SK-N-SH (cell line): Measurements from ENCODE around the gene CDH20. TPM values are rescaled to one million over a fixed set of nuclear protein-coding genes. Genes with fewer than 3 reads are reported as not detected.

Experiments
- CTCF ChIA-PET: fragments of 300-600, 350-600 bp; formaldehyde crosslinking; extraction: SDS; loops from one replicate; lab custom pipeline; 2021; lab: Yijun Ruan, JAX
- POLR2A ChIA-PET: fragments of 350-600 bp; sonication (Branson Sonifier 250); formaldehyde crosslinking; extraction: SDS; loops from one replicate; lab custom pipeline; 2020; ENCODE audit warnings: antibody characterized with exemption, inconsistent platforms; lab: Yijun Ruan, JAX
- DNase-seq: peaks from one replicate; pipeline ENCODE4 v3.0.0; 2012
- H2AFZ ChIP-seq: fragments of 200-600 bp; sonication (generic); 2 replicates; pipeline ENCODE4 v1.8.1; 2016; ENCODE audit warnings: antibody characterized with exemption, mild to moderate bottlenecking, low read depth
- H3F3A ChIP-seq: fragments of 200-600 bp; sonication (generic); replicated peaks from 2 replicates; pipeline ENCODE3; 2016; ENCODE audit warnings: antibody characterized with exemption, mild to moderate bottlenecking; ENCODE audit not compliant: insufficient read depth
- H3K27ac ChIP-seq, 2 experiments: fragments of 200-500 bp in 1 of 2; fragments of 200-600 bp in 1 of 2; sonication (Bioruptor generic) in 1 of 2; sonication (generic), shearing (Covaris generic) in 1 of 2; 2 replicates each; pipeline versions ENCODE4 v1.5.1 to v1.6.1; 2014 to 2016; ENCODE audit warnings: low read depth in 2 of 2, inconsistent platforms in 1 of 2, low read length in 1 of 2, mild to moderate bottlenecking in 1 of 2, mixed read lengths in 1 of 2
- H3K27me3 ChIP-seq: fragments of 200-600 bp; sonication (generic), shearing (Covaris generic); 2 replicates; pipeline ENCODE4 v1.6.1; 2016; ENCODE audit warnings: mixed run types; ENCODE audit not compliant: insufficient read depth
- H3K36me3 ChIP-seq, 2 experiments: fragments of 200-500 bp in 1 of 2; fragments of 200-600 bp in 1 of 2; sonication (Bioruptor generic) in 1 of 2; sonication (generic) in 1 of 2; replicated peaks in 1 of 2; 2 replicates each; pipeline versions ENCODE3 to v1.5.1; 2014 to 2016; ENCODE audit warnings: low read length in 1 of 2, mild to moderate bottlenecking in 1 of 2; ENCODE audit not compliant: insufficient read depth in 2 of 2, control insufficient read depth in 1 of 2
- H3K4me1 ChIP-seq, 2 experiments: fragments of 200-500 bp in 1 of 2; fragments of 200-600 bp in 1 of 2; sonication (Bioruptor generic) in 1 of 2; sonication (generic), shearing (Covaris generic) in 1 of 2; 2 replicates each; pipeline versions ENCODE4 v1.5.1 to v1.6.1; 2014 to 2016; ENCODE audit warnings: low read depth in 1 of 2, low read length in 1 of 2, mixed run types in 1 of 2; ENCODE audit not compliant: insufficient read depth in 2 of 2, control insufficient read depth in 1 of 2
- H3K4me2 ChIP-seq: fragments of 200-600 bp; sonication (generic), shearing (Covaris generic); 2 replicates; pipeline ENCODE4 v1.6.1; 2017; ENCODE audit warnings: mixed run types
- H3K4me3 ChIP-seq, 2 experiments: fragments of 200-500 bp in 1 of 2; fragments of 200-600 bp in 1 of 2; sonication (Bioruptor generic) in 1 of 2; sonication (generic), shearing (Covaris generic) in 1 of 2; 2 replicates each; pipeline versions ENCODE4 v1.5.1 to v1.8.1; 2014 to 2016; ENCODE audit warnings: low read depth in 2 of 2, inconsistent platforms in 1 of 2, low read length in 1 of 2, mild to moderate bottlenecking in 1 of 2, mixed read lengths in 1 of 2, moderate library complexity in 1 of 2
- H3K79me2 ChIP-seq: fragments of 200-600 bp; sonication (generic); 2 replicates; pipeline ENCODE4 v1.8.1; 2017; ENCODE audit warnings: mild to moderate bottlenecking; ENCODE audit not compliant: insufficient read depth
- H3K9ac ChIP-seq: fragments of 200-600 bp; sonication (generic); 2 replicates; pipeline ENCODE4 v1.6.1; 2017; ENCODE audit warnings: mixed run types
- H3K9me2 ChIP-seq: fragments of 200-600 bp; sonication (generic); 2 replicates; pipeline ENCODE4 v1.6.1; 2017; ENCODE audit warnings: mixed run types
- H3K9me3 ChIP-seq: fragments of 200-600 bp; sonication (generic); 2 replicates; pipeline ENCODE4 v1.6.1; 2017; ENCODE audit warnings: mixed run types, mild to moderate bottlenecking, moderate library complexity
- H4K20me1 ChIP-seq: fragments of 200-600 bp; sonication (generic); 2 replicates; pipeline ENCODE4 v1.6.1; 2017; ENCODE audit warnings: mild to moderate bottlenecking, mixed run types; ENCODE audit not compliant: insufficient read depth
- CTCF ChIP-seq: fragments of 200-600 bp; sonication (generic); IDR thresholded peaks from 2 replicates; pipeline ENCODE4 v1.6.1; 2017; ENCODE audit warnings: antibody characterized with exemption, mild to moderate bottlenecking, moderate library complexity
- ELF1 ChIP-seq: IDR thresholded peaks from 2 replicates; pipeline ENCODE4 v1.4.0; 2012
- EP300 ChIP-seq, 2 experiments: IDR thresholded peaks; 2 replicates each; pipeline versions ENCODE4 v1.4.0 to v1.6.1; 2012; ENCODE audit warnings: borderline replicate concordance in 1 of 2, low read depth in 1 of 2, low read length in 1 of 2
- FOSL2 ChIP-seq: IDR thresholded peaks from 2 replicates; pipeline ENCODE4 v1.4.0; 2012; ENCODE audit warnings: low read depth, mild to moderate bottlenecking, moderate library complexity, borderline replicate concordance
- FOXJ3 ChIP-seq: sonication (generic); formaldehyde crosslinking; IDR thresholded peaks from 2 replicates; pipeline ENCODE4 v1.5.1; 2020; ENCODE audit warnings: mild to moderate bottlenecking, missing genetic modification reagents
- GABPA ChIP-seq: IDR thresholded peaks from 2 replicates; pipeline ENCODE4 v1.4.0; 2012; ENCODE audit warnings: low read depth, mild to moderate bottlenecking
- MEF2A ChIP-seq: IDR thresholded peaks from 2 replicates; pipeline ENCODE4 v1.4.0; 2012; ENCODE audit warnings: low read depth, borderline replicate concordance
- NFIC ChIP-seq: IDR thresholded peaks from 2 replicates; pipeline ENCODE4 v1.4.0; 2012; ENCODE audit warnings: borderline replicate concordance
- POLR2AphosphoS5 ChIP-seq: IDR thresholded peaks from 2 replicates; pipeline ENCODE4 v1.6.1; 2012; ENCODE audit warnings: low read depth, low read length
- RXRA ChIP-seq: IDR thresholded peaks from 2 replicates; pipeline ENCODE4 v1.4.0; 2012; ENCODE audit warnings: low read depth, mild to moderate bottlenecking, borderline replicate concordance
- SMC3 ChIP-seq: IDR thresholded peaks from 2 replicates; pipeline ENCODE4 v1.6.1; 2012; ENCODE audit warnings: low read depth, low read length, improper control_type of control experiment
- TCF12 ChIP-seq: IDR thresholded peaks from 2 replicates; pipeline ENCODE4 v1.4.0; 2012
- TEAD4 ChIP-seq: IDR thresholded peaks from 2 replicates; pipeline ENCODE4 v1.4.0; 2012; ENCODE audit warnings: mild to moderate bottlenecking, borderline replicate concordance; ENCODE audit not compliant: insufficient read depth
- WGBS: methylation state at CpG from one replicate; pipeline ENCODE4 v1.1.6; 2017; ENCODE audit warnings: low lambda C conversion rate; 5-methylcytosine and 5-hydroxymethylcytosine counted together
- polyA plus RNA-seq, 3 experiments: library from polyadenylated mRNA; depleted of rRNA; stranded (reverse); fragments of >200 nt; gene quantifications; 2 replicates each; pipeline ENCODE4 v1.2.3, GENCODE V29; 2012

CDH20 gene
- polyA plus RNA-seq, 1 of the 3 experiments (the other 2 are of a cell fraction): 1.1 TPM

GRCh38 chr18:61535401-61535800 is 202.2 kb downstream of the CDH20 start:
- TF ChIP-seq ELF1 (no peak), GABPA (no peak), EP300 (IDR thresholded peaks at IDR 0.05; ENCODE audit: borderline replicate concordance in 1 of 2, low read depth in 1 of 2, low read length in 1 of 2) (no peak), FOXJ3 (CRISPR knock-in tag) (no peak), RXRA (no peak)
- H3K79me2 ChIP-seq: no peaks in the 10 kb centered on the region
- H3K4me2 ChIP-seq: no peak overlapping the region
- H3K4me1 ChIP-seq: peaks cover 0 to 4% of the 10 kb centered on the region in 2 experiments; a peak in 1 of 4 replicates
- H3K4me3 ChIP-seq: no peak overlapping the region
- DNase-seq: no peak
- WGBS: 82% methylated on average over 4 of the region's 4 CpGs
- no peaks in the 10 kb centered on the region for H3K9me3 ChIP-seq
- ChIA-PET CTCF (interaction anchor here (0.9 to 1.2 kb wide), 3 partner anchors 17 to 47 kb away, joined by 3 read pairs; no protein-coding TSS in a partner anchor), POLR2A (no interaction called here)
- no peaks in the 10 kb centered on the region for H4K20me1 ChIP-seq
- no peaks in the 10 kb centered on the region for H3K27me3 ChIP-seq
- no peaks in the 10 kb centered on the region for H3F3A ChIP-seq
- no peak overlapping the region for H3K9ac ChIP-seq
- H2AFZ ChIP-seq: no peak overlapping the region
- no peaks in the 10 kb centered on the region for H3K36me3 ChIP-seq
- H3K27ac ChIP-seq: no peak overlapping the region
- H3K9me2 ChIP-seq: no peaks in the 10 kb centered on the region

GRCh38 chr18:61541673-61542072 is 208.4 kb downstream of the CDH20 start:
- Histone ChIP-seq H3F3A (no peaks in the 10 kb centered on the region), H3K4me3 (no peak overlapping the region), H3K9ac (no peak overlapping the region), H3K27ac (no peak overlapping the region), H4K20me1 (no peaks in the 10 kb centered on the region), H3K4me2 (no peak overlapping the region), H3K79me2 (no peaks in the 10 kb centered on the region), H2AFZ (no peak overlapping the region), H3K9me2 (no peaks in the 10 kb centered on the region), H3K4me1 (peaks cover 0 to 8% of the 10 kb centered on the region in 2 experiments; a peak in 1 of 4 replicates), H3K9me3 (no peaks in the 10 kb centered on the region), H3K36me3 (no peaks in the 10 kb centered on the region), H3K27me3 (no peaks in the 10 kb centered on the region)
- ChIA-PET CTCF (interaction anchor here (1.1 to 2.1 kb wide), 4 partner anchors 9 to 359 kb away, joined by 3 to 8 read pairs (median 4); no protein-coding TSS in a partner anchor), POLR2A (no interaction called here)
- DNase-seq: no peak
- WGBS: 84% methylated on average over 6 of the region's 7 CpGs
- TF ChIP-seq SMC3 (no peak), POLR2AphosphoS5 (no peak), TEAD4 (no peak), RXRA (no peak), TCF12 (no peak), CTCF (no peak), FOSL2 (no peak), MEF2A (no peak), NFIC (no peak)
